ENCODE measurements around the gene ZC3HAV1L. TPM values are rescaled to one million over a fixed set of nuclear protein-coding genes. Genes with fewer than 3 reads are reported as not detected.
"Not testable (repeated sequence)": the region's sequence is repeated elsewhere in the genome, so short reads cannot be mapped to it uniquely, and the experiment has no call there.

ZC3HAV1L gene
- total RNA-seq, 1 donor from 2014 or later: 16.7 TPM

- no peaks in the 10 kb centered on the region for H3K36me3 ChIP-seq (ENCODE audit: control insufficient read depth in 3 of 3, insufficient read depth in 3 of 3, low read length in 3 of 3)
- no peak overlapping the region for H3K4me3 ChIP-seq (ENCODE audit: low read length in 3 of 3)
- H3K9me3 ChIP-seq (ENCODE audit: control insufficient read depth in 3 of 3, low read length in 3 of 3): peaks cover 0 to 8% (median 0%) of the 10 kb centered on the region in 3 donors
- no peak overlapping the region for H3K9ac ChIP-seq (ENCODE audit: low read depth in 1 of 3, low read length in 3 of 3)
- H3K27ac ChIP-seq (ENCODE audit: low read depth, low read length): no peak overlapping the region
- peaks cover 0 to 3% (median 0%) of the 10 kb centered on the region in 3 donors for H3K27me3 ChIP-seq (ENCODE audit: control insufficient read depth in 3 of 3, insufficient read depth in 3 of 3, low read length in 3 of 3)
- peaks cover 2 to 8% (median 6%) of the 10 kb centered on the region in 3 donors for H3K4me1 ChIP-seq (ENCODE audit: control insufficient read depth in 3 of 3, insufficient read depth in 3 of 3, low read length in 3 of 3)
Measured at GRCh38 chr7:138987686-138988085, 48.2 kb downstream of the ZC3HAV1L start.

- Histone ChIP-seq H3K9me3 (ENCODE audit: control insufficient read depth in 3 of 3, low read length in 3 of 3) (no peaks in the 10 kb centered on the region), H3K4me3 (ENCODE audit: low read length in 3 of 3) (peak overlapping the region; percentile 20 to 58 (median 58)), H3K36me3 (ENCODE audit: control insufficient read depth in 3 of 3, insufficient read depth in 3 of 3, low read length in 3 of 3) (no peaks in the 10 kb centered on the region), H3K4me1 (ENCODE audit: control insufficient read depth in 3 of 3, insufficient read depth in 3 of 3, low read length in 3 of 3) (peaks cover 8 to 16% (median 13%) of the 10 kb centered on the region in 3 donors), H3K27me3 (ENCODE audit: control insufficient read depth in 3 of 3, insufficient read depth in 3 of 3, low read length in 3 of 3) (peaks cover 0 to 32% (median 18%) of the 10 kb centered on the region in 3 donors), H3K9ac (ENCODE audit: low read depth in 1 of 3, low read length in 3 of 3) (peak overlapping the region in 2 of 3 donors; percentile 51 to 68), H3K27ac (ENCODE audit: low read depth, low read length) (no peak overlapping the region)
Measured at GRCh38 chr7:138982204-138982623, 53.6 kb downstream of the ZC3HAV1L start.

- peak within 1 kb of the TSS; percentile 50 to 68 (median 51) for H3K9ac ChIP-seq (ENCODE audit: low read depth in 1 of 3, low read length in 3 of 3)
- H3K4me3 ChIP-seq (ENCODE audit: low read length in 3 of 3): peak within 1 kb of the TSS; percentile 63 to 67 (median 63)
- H3K36me3 ChIP-seq (ENCODE audit: control insufficient read depth in 3 of 3, insufficient read depth in 3 of 3, low read length in 3 of 3): no peaks in the 10 kb centered on the region
- peaks cover 0 to 32% (median 19%) of the 10 kb centered on the region in 3 donors for H3K27me3 ChIP-seq (ENCODE audit: control insufficient read depth in 3 of 3, insufficient read depth in 3 of 3, low read length in 3 of 3)
- H3K9me3 ChIP-seq (ENCODE audit: control insufficient read depth in 3 of 3, low read length in 3 of 3): no peaks in the 10 kb centered on the region
- H3K27ac ChIP-seq (ENCODE audit: low read depth, low read length): no peak within 1 kb of the TSS
- peaks cover 8 to 16% (median 13%) of the 10 kb centered on the region in 3 donors for H3K4me1 ChIP-seq (ENCODE audit: control insufficient read depth in 3 of 3, insufficient read depth in 3 of 3, low read length in 3 of 3)
Measured at GRCh38 chr7:138981332-138982203, 54.3 kb downstream of the ZC3HAV1L start, which contains the start of gene KIAA1549. Gene KIAA1549, minus strand, starts transcription at chr7:138981389. Its CDS starts 120 bp downstream, at chr7:138981269.

GRCh38 chr7:138980563-138981291 is 55.1 kb downstream of the ZC3HAV1L start:
- Histone ChIP-seq H3K9ac (ENCODE audit: low read depth in 1 of 3, low read length in 3 of 3) (peak overlapping the region in 2 of 3 donors; percentile 50 to 63), H3K36me3 (ENCODE audit: control insufficient read depth in 3 of 3, insufficient read depth in 3 of 3, low read length in 3 of 3) (no peaks in the 10 kb centered on the region), H3K27ac (ENCODE audit: low read depth, low read length) (no peak overlapping the region), H3K9me3 (ENCODE audit: control insufficient read depth in 3 of 3, low read length in 3 of 3) (no peaks in the 10 kb centered on the region), H3K4me1 (ENCODE audit: control insufficient read depth in 3 of 3, insufficient read depth in 3 of 3, low read length in 3 of 3) (peaks cover 9 to 16% (median 13%) of the 10 kb centered on the region in 3 donors), H3K4me3 (ENCODE audit: low read length in 3 of 3) (peak overlapping the region; percentile 63 to 67 (median 63)), H3K27me3 (ENCODE audit: control insufficient read depth in 3 of 3, insufficient read depth in 3 of 3, low read length in 3 of 3) (peaks cover 0 to 34% (median 24%) of the 10 kb centered on the region in 3 donors)

- Histone ChIP-seq H3K9me3 (ENCODE audit: control insufficient read depth in 3 of 3, low read length in 3 of 3) (no peaks in the 10 kb centered on the region), H3K9ac (ENCODE audit: low read depth in 1 of 3, low read length in 3 of 3) (peak overlapping the region in 1 of 3 donors; percentile 63), H3K27me3 (ENCODE audit: control insufficient read depth in 3 of 3, insufficient read depth in 3 of 3, low read length in 3 of 3) (peaks cover 0 to 34% (median 24%) of the 10 kb centered on the region in 3 donors), H3K27ac (ENCODE audit: low read depth, low read length) (no peak overlapping the region), H3K4me3 (ENCODE audit: low read length in 3 of 3) (peak overlapping the region; percentile 63 to 67 (median 63)), H3K36me3 (ENCODE audit: control insufficient read depth in 3 of 3, insufficient read depth in 3 of 3, low read length in 3 of 3) (no peaks in the 10 kb centered on the region), H3K4me1 (ENCODE audit: control insufficient read depth in 3 of 3, insufficient read depth in 3 of 3, low read length in 3 of 3) (peaks cover 12 to 16% (median 13%) of the 10 kb centered on the region in 3 donors)
Measured at GRCh38 chr7:138979988-138980562, 55.8 kb downstream of the ZC3HAV1L start.

GRCh38 chr7:138979226-138979979 is 56.4 kb downstream of the ZC3HAV1L start:
- Histone ChIP-seq H3K36me3 (ENCODE audit: control insufficient read depth in 3 of 3, insufficient read depth in 3 of 3, low read length in 3 of 3) (no peaks in the 10 kb centered on the region), H3K9me3 (ENCODE audit: control insufficient read depth in 3 of 3, low read length in 3 of 3) (no peaks in the 10 kb centered on the region), H3K27ac (ENCODE audit: low read depth, low read length) (no peak overlapping the region), H3K9ac (ENCODE audit: low read depth in 1 of 3, low read length in 3 of 3) (no peak overlapping the region), H3K27me3 (ENCODE audit: control insufficient read depth in 3 of 3, insufficient read depth in 3 of 3, low read length in 3 of 3) (peaks cover 2 to 34% (median 28%) of the 10 kb centered on the region in 3 donors), H3K4me3 (ENCODE audit: low read length in 3 of 3) (no peak overlapping the region), H3K4me1 (ENCODE audit: control insufficient read depth in 3 of 3, insufficient read depth in 3 of 3, low read length in 3 of 3) (peaks cover 12 to 16% (median 13%) of the 10 kb centered on the region in 3 donors)

- Histone ChIP-seq H3K27me3 (ENCODE audit: control insufficient read depth in 3 of 3, insufficient read depth in 3 of 3, low read length in 3 of 3) (peaks cover 2 to 31% (median 28%) of the 10 kb centered on the region in 3 donors), H3K27ac (ENCODE audit: low read depth, low read length) (no peak overlapping the region), H3K4me1 (ENCODE audit: control insufficient read depth in 3 of 3, insufficient read depth in 3 of 3, low read length in 3 of 3) (peaks cover 12 to 16% (median 13%) of the 10 kb centered on the region in 3 donors), H3K4me3 (ENCODE audit: low read length in 3 of 3) (no peak overlapping the region), H3K9ac (ENCODE audit: low read depth in 1 of 3, low read length in 3 of 3) (no peak overlapping the region), H3K9me3 (ENCODE audit: control insufficient read depth in 3 of 3, low read length in 3 of 3) (no peaks in the 10 kb centered on the region), H3K36me3 (ENCODE audit: control insufficient read depth in 3 of 3, insufficient read depth in 3 of 3, low read length in 3 of 3) (no peaks in the 10 kb centered on the region)
Measured at GRCh38 chr7:138978541-138979184, 57.2 kb downstream of the ZC3HAV1L start.

- not testable (repeated sequence) for H3K4me3 ChIP-seq (ENCODE audit: low read length in 3 of 3); H3K27ac ChIP-seq (ENCODE audit: low read depth, low read length); H3K36me3 ChIP-seq (ENCODE audit: control insufficient read depth in 3 of 3, insufficient read depth in 3 of 3, low read length in 3 of 3); H3K4me1 ChIP-seq (ENCODE audit: control insufficient read depth in 3 of 3, insufficient read depth in 3 of 3, low read length in 3 of 3); H3K9me3 ChIP-seq (ENCODE audit: control insufficient read depth in 3 of 3, low read length in 3 of 3); H3K9ac ChIP-seq (ENCODE audit: low read depth in 1 of 3, low read length in 3 of 3)
- H3K27me3 ChIP-seq (ENCODE audit: control insufficient read depth in 3 of 3, insufficient read depth in 3 of 3, low read length in 3 of 3): peaks cover 2 to 28% (median 24%) of the 10 kb centered on the region in 3 donors
Measured at GRCh38 chr7:138976161-138976560, 59.7 kb downstream of the ZC3HAV1L start.

Measured in skeletal muscle tissue (tissue), 4 donors.